Mesenchymal stem cell (in vitro differentiated cells and primary cell): Measurements from ENCODE around the gene NEK11.

ENCODE experiments used
- DNase-seq: peaks from one replicate; pipeline ENCODE4 v3.0.0-alpha.2; 2013
- H2AFZ ChIP-seq: one replicate; pipeline ENCODE4 v1.6.1; 2013; ENCODE audit warnings: low read depth, mild to moderate bottlenecking, control low read depth, inconsistent platforms, low read length, moderate library complexity
- H2AK5ac ChIP-seq: 2 replicates; pipeline ENCODE4 v1.6.1; 2013; ENCODE audit warnings: low read length, moderate library complexity, mild to moderate bottlenecking, inconsistent platforms; ENCODE audit not compliant: severe bottlenecking
- H2BK120ac ChIP-seq: one replicate; pipeline ENCODE4 v1.6.1; 2013; ENCODE audit warnings: low read depth, mild to moderate bottlenecking, inconsistent platforms, low read length, moderate library complexity
- H2BK12ac ChIP-seq, 2 experiments: one replicate each; pipeline ENCODE4 v1.6.1; 2013; ENCODE audit warnings: inconsistent platforms in 2 of 2, low read length in 2 of 2, mild to moderate bottlenecking in 2 of 2, moderate library complexity in 2 of 2, control low read depth in 1 of 2
- H2BK15ac ChIP-seq: one replicate; pipeline ENCODE4 v1.6.1; 2013; ENCODE audit warnings: mild to moderate bottlenecking, low read depth, inconsistent platforms; ENCODE audit not compliant: poor library complexity, severe bottlenecking
- H2BK5ac ChIP-seq: 2 replicates; pipeline ENCODE4 v1.6.1; 2013; ENCODE audit warnings: low read depth, mild to moderate bottlenecking, low read length, control low read depth, inconsistent platforms; ENCODE audit not compliant: poor library complexity, severe bottlenecking
- H3K14ac ChIP-seq, 2 experiments: one replicate each; pipeline ENCODE4 v1.6.1; 2013; ENCODE audit warnings: inconsistent platforms in 2 of 2, low read length in 2 of 2, control low read depth in 1 of 2, mild to moderate bottlenecking in 1 of 2, moderate library complexity in 1 of 2
- H3K18ac ChIP-seq, 2 experiments: one replicate each; pipeline ENCODE4 v1.6.1; 2013; ENCODE audit warnings: inconsistent platforms in 2 of 2, low read length in 2 of 2, control low read depth in 1 of 2, low read depth in 1 of 2, mild to moderate bottlenecking in 1 of 2
- H3K23ac ChIP-seq, 2 experiments: one replicate each; pipeline ENCODE4 v1.6.1; 2013; ENCODE audit warnings: inconsistent platforms in 2 of 2, low read length in 2 of 2, mild to moderate bottlenecking in 2 of 2, moderate library complexity in 2 of 2, control low read depth in 1 of 2
- H3K27ac ChIP-seq: 2 replicates; pipeline ENCODE4 v1.5.1; 2013; ENCODE audit warnings: mild to moderate bottlenecking, moderate library complexity, low read length, control low read depth, inconsistent platforms; ENCODE audit not compliant: poor library complexity, severe bottlenecking
- H3K27me3 ChIP-seq, 2 experiments: 2 replicates each; pipeline versions ENCODE4 v1.6.1 to v1.7.0; 2013; ENCODE audit warnings: low read length in 2 of 2, mild to moderate bottlenecking in 2 of 2, moderate library complexity in 2 of 2, control low read depth in 1 of 2, inconsistent platforms in 1 of 2; ENCODE audit not compliant: control insufficient read depth in 1 of 2, insufficient read depth in 1 of 2
- H3K36me3 ChIP-seq, 2 experiments: 2 replicates each; pipeline versions ENCODE4 v1.6.1 to v1.7.0; 2013; ENCODE audit warnings: low read length in 2 of 2, control low read depth in 1 of 2, inconsistent platforms in 1 of 2, low read depth in 1 of 2, mild to moderate bottlenecking in 1 of 2; ENCODE audit not compliant: insufficient read depth in 2 of 2, control insufficient read depth in 1 of 2
- H3K4ac ChIP-seq, 2 experiments: one replicate each; pipeline ENCODE4 v1.6.1; 2013; ENCODE audit warnings: inconsistent platforms in 2 of 2, low read length in 2 of 2, mild to moderate bottlenecking in 2 of 2, moderate library complexity in 2 of 2, control low read depth in 1 of 2, low read depth in 1 of 2
- H3K4me1 ChIP-seq: 2 replicates; pipeline ENCODE4 v1.6.1; 2013; ENCODE audit warnings: low read depth, low read length, control low read depth; ENCODE audit not compliant: control insufficient read depth, insufficient read depth
- H3K4me2 ChIP-seq: 2 replicates; pipeline ENCODE4 v1.6.1; 2013; ENCODE audit warnings: low read length, mild to moderate bottlenecking, inconsistent platforms; ENCODE audit not compliant: poor library complexity, severe bottlenecking
- H3K4me3 ChIP-seq, 2 experiments: 2 replicates each; pipeline versions ENCODE4 v1.5.1 to v1.7.0; 2013; ENCODE audit warnings: low read length in 2 of 2, mild to moderate bottlenecking in 2 of 2, control low read depth in 1 of 2, low read depth in 1 of 2; ENCODE audit not compliant: insufficient read depth in 1 of 2
- H3K79me1 ChIP-seq: replicated peaks from 2 replicates; pipeline ENCODE4 v1.6.1; 2013; ENCODE audit warnings: mild to moderate bottlenecking, control low read depth, low read length, inconsistent platforms; ENCODE audit not compliant: poor library complexity, severe bottlenecking
- H3K9ac ChIP-seq: 2 replicates; pipeline ENCODE4 v1.7.0; 2013; ENCODE audit warnings: mild to moderate bottlenecking, low read length, moderate library complexity
- H3K9me3 ChIP-seq: 2 replicates; pipeline ENCODE4 v1.7.0; 2013; ENCODE audit warnings: mild to moderate bottlenecking, low read length; ENCODE audit not compliant: control insufficient read depth
- H4K8ac ChIP-seq: one replicate; pipeline ENCODE4 v1.6.1; 2013; ENCODE audit warnings: inconsistent platforms, mild to moderate bottlenecking, low read length, moderate library complexity
- H4K91ac ChIP-seq: one replicate; pipeline ENCODE4 v1.6.1; 2013; ENCODE audit warnings: mild to moderate bottlenecking, low read length, inconsistent platforms
- WGBS: methylation state at CpG from one replicate; pipeline ENCODE4 v1.1.7; 2013; ENCODE audit warnings: mixed read lengths; 5-methylcytosine and 5-hydroxymethylcytosine counted together

Gene NEK11

GRCh38 chr3:131279577-131279976 is 252.9 kb downstream of the NEK11 start:
- H3K4me2 ChIP-seq, result no peak overlapping the region
- no peak overlapping the region for H2BK5ac ChIP-seq
- no peak overlapping the region for H4K91ac ChIP-seq
- H2AFZ ChIP-seq, result no peak overlapping the region
- H2BK12ac ChIP-seq, result no peak overlapping the region
- H3K4ac ChIP-seq, result no peak overlapping the region
- no peaks in the 10 kb centered on the region for H3K9me3 ChIP-seq
- H3K23ac ChIP-seq, result no peak overlapping the region
- H3K14ac ChIP-seq, result no peak overlapping the region
- no peak for DNase-seq
- H3K9ac ChIP-seq, result no peak overlapping the region
- H3K27ac ChIP-seq, result no peak overlapping the region
- no peak overlapping the region for H3K4me3 ChIP-seq
- no peak overlapping the region for H4K8ac ChIP-seq
- H2BK15ac ChIP-seq, result no peak overlapping the region
- H3K79me1 ChIP-seq, result no peaks in the 10 kb centered on the region
- no peaks in the 10 kb centered on the region for H3K27me3 ChIP-seq
- no peak overlapping the region for H2BK120ac ChIP-seq
- WGBS, result 97% methylated on average over 2 of the region's 2 CpGs
- no peak overlapping the region for H2AK5ac ChIP-seq
- peaks cover 3% of the 10 kb centered on the region for H3K4me1 ChIP-seq
- H3K18ac ChIP-seq, result no peak overlapping the region
- no peaks in the 10 kb centered on the region for H3K36me3 ChIP-seq

GRCh38 chr3:131282379-131282778 is 255.7 kb downstream of the NEK11 start:
- H2BK15ac ChIP-seq, result no peak overlapping the region
- H3K4me2 ChIP-seq, result no peak overlapping the region
- no peaks in the 10 kb centered on the region for H3K79me1 ChIP-seq
- H2BK12ac ChIP-seq, result no peak overlapping the region
- no peaks in the 10 kb centered on the region for H3K27me3 ChIP-seq
- no peaks in the 10 kb centered on the region for H3K36me3 ChIP-seq
- no peak overlapping the region for H2BK5ac ChIP-seq
- no peak overlapping the region for H2AK5ac ChIP-seq
- H4K91ac ChIP-seq, result no peak overlapping the region
- H3K4me1 ChIP-seq, result peaks cover 3% of the 10 kb centered on the region
- no peaks in the 10 kb centered on the region for H3K9me3 ChIP-seq
- no peak overlapping the region for H3K4ac ChIP-seq
- H3K4me3 ChIP-seq, result no peak overlapping the region
- no peak for DNase-seq
- H2BK120ac ChIP-seq, result no peak overlapping the region
- H2AFZ ChIP-seq, result no peak overlapping the region
- no peak overlapping the region for H3K14ac ChIP-seq
- H3K23ac ChIP-seq, result no peak overlapping the region
- no peak overlapping the region for H3K18ac ChIP-seq
- no peak overlapping the region for H4K8ac ChIP-seq
- WGBS, result 96% methylated on average over 2 of the region's 2 CpGs
- no peak overlapping the region for H3K27ac ChIP-seq
- no peak overlapping the region for H3K9ac ChIP-seq

GRCh38 chr3:131282967-131283366 is 256.3 kb downstream of the NEK11 start:
- WGBS, result no CpG with 5 or more reads among the region's 1 CpG
- Histone ChIP-seq H3K4me3 (no peak overlapping the region), H2AFZ (no peak overlapping the region), H2BK12ac (no peak overlapping the region), H3K27ac (no peak overlapping the region), H3K4me1 (peaks cover 3% of the 10 kb centered on the region), H2AK5ac (no peak overlapping the region), H3K18ac (no peak overlapping the region), H3K9ac (no peak overlapping the region), H3K27me3 (no peaks in the 10 kb centered on the region), H4K91ac (no peak overlapping the region), H2BK15ac (no peak overlapping the region), H3K4me2 (no peak overlapping the region), H3K9me3 (no peaks in the 10 kb centered on the region), H2BK5ac (no peak overlapping the region), H3K79me1 (no peaks in the 10 kb centered on the region), H2BK120ac (no peak overlapping the region), H4K8ac (no peak overlapping the region), H3K4ac (no peak overlapping the region), H3K23ac (no peak overlapping the region), H3K36me3 (no peaks in the 10 kb centered on the region), H3K14ac (no peak overlapping the region)
- DNase-seq, result no peak

GRCh38 chr3:131283862-131284261 is 257.2 kb downstream of the NEK11 start:
- Histone ChIP-seq H3K18ac (no peak overlapping the region), H3K4me1 (no peaks in the 10 kb centered on the region), H3K9ac (no peak overlapping the region), H3K4ac (no peak overlapping the region), H3K9me3 (no peaks in the 10 kb centered on the region), H2AK5ac (no peak overlapping the region), H4K91ac (no peak overlapping the region), H2AFZ (no peak overlapping the region), H3K36me3 (no peaks in the 10 kb centered on the region), H3K27me3 (no peaks in the 10 kb centered on the region), H3K27ac (no peak overlapping the region), H2BK15ac (no peak overlapping the region), H3K4me2 (no peak overlapping the region), H3K79me1 (no peaks in the 10 kb centered on the region), H3K23ac (no peak overlapping the region), H2BK5ac (no peak overlapping the region), H2BK120ac (no peak overlapping the region), H3K14ac (no peak overlapping the region), H2BK12ac (no peak overlapping the region), H3K4me3 (no peak overlapping the region), H4K8ac (no peak overlapping the region)
- 79% methylated on average over 3 of the region's 3 CpGs for WGBS
- DNase-seq, result no peak
